Stimulated activated CD4-positive, alpha-beta T cell treated with anti-CD3 and anti-CD28 coated beads, Interleukin-15, amount 100 ng/mL, for 1 hour (primary cell): ENCODE data around the gene ERBB2.
"Not testable (repeated sequence)": the region's sequence is repeated elsewhere in the genome, so short reads cannot be mapped to it uniquely, and the experiment has no call there.

Experiments used
- DNase-seq, 2 donors: peaks; one replicate each; pipeline ENCODE4 v3.0.0-alpha.2; 2020; ENCODE audit warnings: low read depth in 1 of 2, low spot score in 1 of 2

The ERBB2 gene

GRCh38 chr17:39722965-39723848 lies 23.3 kb downstream of the ERBB2 start:
- no peak for DNase-seq

GRCh38 chr17:39724731-39725130 lies 24.9 kb downstream of the ERBB2 start:
- DNase-seq = no peak

- DNase-seq = not testable (repeated sequence)
Observed at GRCh38 chr17:39725923-39726322, 26.1 kb downstream of the ERBB2 start.

GRCh38 chr17:39726617-39727016 lies 26.8 kb downstream of the ERBB2 start:
- no peak for DNase-seq

DNA sequence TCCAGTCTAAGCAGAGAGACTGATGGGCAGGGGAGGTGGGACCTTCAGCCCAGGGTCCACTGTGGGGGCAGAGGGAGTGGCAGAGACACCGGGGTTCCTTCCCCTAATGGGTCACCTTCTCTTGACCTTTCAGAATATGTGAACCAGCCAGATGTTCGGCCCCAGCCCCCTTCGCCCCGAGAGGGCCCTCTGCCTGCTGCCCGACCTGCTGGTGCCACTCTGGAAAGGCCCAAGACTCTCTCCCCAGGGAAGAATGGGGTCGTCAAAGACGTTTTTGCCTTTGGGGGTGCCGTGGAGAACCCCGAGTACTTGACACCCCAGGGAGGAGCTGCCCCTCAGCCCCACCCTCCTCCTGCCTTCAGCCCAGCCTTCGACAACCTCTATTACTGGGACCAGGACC lies 27.7 kb downstream of the ERBB2 start:
- DNase-seq = no peak

GRCh38 chr17:39729280-39729851 lies 29.5 kb downstream of the ERBB2 start:
- no peak for DNase-seq

- peak; percentile 94 to 95 for DNase-seq
Observed at GRCh38 chr17:39730095-39730921, 30.4 kb downstream of the ERBB2 start, which contains the start of gene MIEN1. Gene MIEN1 (minus strand): TSS chr17:39730532. CDS start chr17:39730495, 37 bp downstream.

DNA sequence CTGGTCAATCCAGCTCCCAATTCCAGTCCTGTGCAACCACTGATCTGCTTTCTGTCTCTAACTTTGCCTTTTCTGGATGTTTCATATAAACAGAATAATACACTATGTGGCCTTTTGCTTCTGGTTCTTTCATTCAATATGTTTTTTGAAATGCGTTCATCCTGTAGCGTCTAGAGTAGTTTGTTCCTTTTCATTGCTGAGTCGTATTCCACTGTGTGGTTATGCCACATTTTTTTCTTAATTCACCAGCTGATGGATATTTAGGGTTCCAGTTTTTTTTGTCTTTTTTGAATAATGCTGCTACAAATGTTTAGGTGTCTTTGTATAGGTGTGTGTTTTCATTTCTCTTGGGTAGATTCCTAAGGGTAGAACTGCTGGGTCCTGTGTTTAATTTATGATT lies 32.7 kb downstream of the ERBB2 start:
- no peak for DNase-seq

DNA sequence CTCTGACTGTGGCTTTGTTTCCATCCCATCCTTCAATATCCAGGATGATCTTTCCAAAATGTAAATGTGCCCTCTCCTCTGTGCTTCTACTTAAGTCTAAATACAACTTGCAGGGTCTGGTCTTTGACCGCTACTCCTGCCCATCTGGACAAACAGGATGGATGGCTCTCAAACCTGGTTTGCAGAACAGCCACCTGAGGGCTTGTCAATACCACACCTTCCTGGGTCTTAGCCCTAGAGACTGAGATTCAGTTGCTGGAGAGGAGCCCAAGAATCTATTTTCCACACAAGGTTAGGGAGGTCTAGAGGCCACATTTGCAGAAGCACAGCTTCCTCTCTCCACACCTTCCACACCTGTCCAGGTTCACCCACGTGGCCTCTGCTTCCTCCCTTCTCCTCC lies 36.0 kb downstream of the ERBB2 start:
- DNase-seq = no peak

- DNase-seq = no peak
Observed at GRCh38 chr17:39736319-39737165, 36.7 kb downstream of the ERBB2 start.

DNA sequence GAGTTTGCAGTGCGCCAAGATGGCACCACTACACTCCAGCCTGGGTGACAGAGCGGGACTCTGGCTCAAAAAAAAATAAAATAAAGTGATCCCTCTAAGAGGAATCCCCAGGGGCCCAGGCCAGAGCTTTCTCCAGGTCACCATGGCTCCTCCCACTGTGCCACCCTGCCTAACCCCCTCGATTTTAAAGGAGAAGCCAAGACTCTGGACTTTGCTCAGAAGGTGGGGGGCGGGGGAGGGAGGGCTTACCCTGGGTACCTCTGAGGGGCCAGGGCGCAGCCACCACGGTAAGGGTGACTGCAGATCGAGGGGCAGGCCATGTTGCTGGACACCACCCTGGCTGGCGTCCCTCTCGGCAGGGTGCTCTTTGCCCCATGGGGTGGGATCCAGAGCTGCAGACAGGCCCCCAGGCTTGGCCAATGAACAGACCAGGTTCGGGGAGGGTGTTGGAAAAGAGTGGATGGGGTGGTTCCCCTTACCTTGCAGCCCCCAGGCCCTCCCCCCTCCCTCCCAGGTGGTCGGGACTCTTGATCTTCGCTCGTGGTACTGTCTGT lies 37.4 kb downstream of the ERBB2 start:
- DNase-seq = no peak

- no peak for DNase-seq
Observed at GRCh38 chr17:39737760-39738567, 38.1 kb downstream of the ERBB2 start, which contains the start of gene GRB7. Gene GRB7 (plus strand): TSS chr17:39737938. CDS start chr17:39742302, 4,364 bp downstream.

GRCh38 chr17:39738568-39738901 lies 38.7 kb downstream of the ERBB2 start:
- DNase-seq = no peak

GRCh38 chr17:39738983-39739884 lies 39.4 kb downstream of the ERBB2 start:
- DNase-seq = no peak

- DNase-seq = no peak
Observed at GRCh38 chr17:39739885-39740356, 40.1 kb downstream of the ERBB2 start.

GRCh38 chr17:39740357-39741111 lies 40.7 kb downstream of the ERBB2 start:
- DNase-seq = no peak

- DNase-seq = no peak
Observed at GRCh38 chr17:39742126-39742855, 42.4 kb downstream of the ERBB2 start.
